PC-3 (cell line): ENCODE measurements around the gene RABGAP1L.

ENCODE experiments used
- CTCF ChIP-seq: fragments of 300-600 bp; sonication (generic); conservative IDR thresholded peaks from 2 replicates; pipeline ENCODE4 v1.5.1; 2017; ENCODE audit warnings: antibody characterized with exemption, low read depth, mild to moderate bottlenecking, low read length
- EZH2 ChIP-seq: fragments of 300-600 bp; sonication (generic); IDR thresholded peaks from one replicate; pipeline ENCODE4 v1.6.1; 2017; ENCODE audit warnings: antibody characterized with exemption, mild to moderate bottlenecking, low read length; ENCODE audit not compliant: unreplicated experiment
- EZH2phosphoT487 ChIP-seq: fragments of 300-600 bp; sonication (generic); IDR thresholded peaks from 2 replicates; pipeline ENCODE4 v1.6.1; 2018; ENCODE audit warnings: mild to moderate bottlenecking, antibody characterized with exemption, low read length, borderline replicate concordance

- no peak for TF ChIP-seq EZH2
- peak; percentile 74 for TF ChIP-seq CTCF
- no peak for TF ChIP-seq EZH2phosphoT487
These were observed 610.7 kb downstream of the RABGAP1L start for GRCh38 chr1:174769961-174770549.
